ENCODE results near the gene SUPT5H.

GRCh38 chr19:39507715-39508364 is 62.5 kb downstream of the SUPT5H start:
- TF ChIP-seq CTCF (IDR thresholded peaks at IDR 0.05; ENCODE audit: borderline replicate concordance, extremely low read depth, low read length, poor library complexity, severe bottlenecking): no peak
- TF ChIP-seq EZH2 (IDR thresholded peaks at IDR 0.05; ENCODE audit: borderline replicate concordance, low read depth, low read length, severe bottlenecking): no peak
